Activated T-cell treated with anti-CD3 and anti-CD28 coated beads for 1 hour (primary cell): ENCODE measurements around the gene TEX264.
"Not testable (repeated sequence)": the region's sequence is repeated elsewhere in the genome, so short reads cannot be mapped to it uniquely, and the experiment has no call there.

Experiments used
- DNase-seq: peaks from one replicate; pipeline ENCODE4 v3.0.0-alpha.2; 2020; ENCODE audit warnings: low read depth

Gene TEX264

GRCh38 chr3:51716805-51717204 is 45.8 kb downstream of the TEX264 start:
- DNase-seq: no peak

GRCh38 chr3:51717446-51717845 is 46.4 kb downstream of the TEX264 start:
- no peak for DNase-seq

GRCh38 chr3:51717947-51718346 is 46.9 kb downstream of the TEX264 start:
- no peak for DNase-seq

GRCh38 chr3:51718547-51719409 is 47.7 kb downstream of the TEX264 start:
- DNase-seq: no peak

GRCh38 chr3:51719410-51720025 is 48.5 kb downstream of the TEX264 start:
- DNase-seq: no peak

GRCh38 chr3:51720292-51721061 is 49.4 kb downstream of the TEX264 start:
- DNase-seq: no peak

GRCh38 chr3:51721062-51721745 is 50.2 kb downstream of the TEX264 start:
- DNase-seq: no peak

- DNase-seq: no peak
Observed at GRCh38 chr3:51722362-51722761, 51.3 kb downstream of the TEX264 start.

GRCh38 chr3:51727500-51727899 is 56.4 kb downstream of the TEX264 start:
- DNase-seq: no peak

- DNase-seq: no peak
Observed at GRCh38 chr3:51729042-51729633, 58.1 kb downstream of the TEX264 start.

GRCh38 chr3:51733859-51734571 is 63.0 kb downstream of the TEX264 start:
- no peak for DNase-seq

GRCh38 chr3:51734572-51734907 is 63.5 kb downstream of the TEX264 start:
- DNase-seq: no peak

- no peak for DNase-seq
Observed at GRCh38 chr3:51735039-51735438, 64.0 kb downstream of the TEX264 start.

- DNase-seq: no peak
Observed at GRCh38 chr3:51735950-51736349, 64.9 kb downstream of the TEX264 start.

- no peak for DNase-seq
Observed at GRCh38 chr3:51739110-51739509, 68.1 kb downstream of the TEX264 start.

GRCh38 chr3:51742320-51742719 is 71.3 kb downstream of the TEX264 start:
- not testable (repeated sequence) for DNase-seq

- DNase-seq: not testable (repeated sequence)
Observed at GRCh38 chr3:51742978-51743377, 71.9 kb downstream of the TEX264 start.

GRCh38 chr3:51747840-51748239 is 76.8 kb downstream of the TEX264 start:
- no peak for DNase-seq

- no peak for DNase-seq
Observed at GRCh38 chr3:51748327-51748726, 77.3 kb downstream of the TEX264 start.

- no peak for DNase-seq
Observed at GRCh38 chr3:51750878-51751277, 79.8 kb downstream of the TEX264 start.

GRCh38 chr3:51751287-51751686 is 80.2 kb downstream of the TEX264 start:
- DNase-seq: no peak
